ENCODE measurements around the gene STK35. TPM values are rescaled to one million over a fixed set of nuclear protein-coding genes. Genes with fewer than 3 reads are reported as not detected.

Gene STK35
- total and polyA plus RNA-seq, 2 experiments from 2014 or later: 14.2 to 59.7 TPM

GRCh38 chr20:2162125-2162822 lies 60.6 kb downstream of the STK35 start:
- Histone ChIP-seq H3K27ac (ENCODE audit: low read depth) (no peak overlapping the region), H3K9me2 (ENCODE audit: insufficient read depth) (0 out of 2 replicates have a peak, but pooled peaks cover 2% of the 10 kb centered on the region), H3K27me3 (ENCODE audit: insufficient read depth) (no peaks in the 10 kb centered on the region), H3F3A (replicated peaks; ENCODE audit: low read depth) (no peaks in the 10 kb centered on the region), H3K4me1 (ENCODE audit: insufficient read depth) (0 out of 2 replicates have a peak, but pooled peaks cover 8% of the 10 kb centered on the region), H4K20me1 (replicated peaks; ENCODE audit: insufficient read depth) (no peaks in the 10 kb centered on the region), H3K4me3 (no peak overlapping the region), H3K79me2 (replicated peaks; ENCODE audit: insufficient read depth) (no peaks in the 10 kb centered on the region), H3K36me3 (ENCODE audit: insufficient read depth) (no peaks in the 10 kb centered on the region), H3K4me2 (no peak overlapping the region), H2AFZ (no peak overlapping the region)
- no peak for DNase-seq (ENCODE audit: low spot score)
- no peak for TF ChIP-seq POLR2AphosphoS5 (IDR thresholded peaks at IDR 0.05; ENCODE audit: low read depth)
- no peak for TF ChIP-seq EZH2phosphoT487 (IDR thresholded peaks at IDR 0.05; ENCODE audit: unreplicated experiment)
- TF ChIP-seq ZNF331 (CRISPR knock-in tag; IDR thresholded peaks at IDR 0.05; ENCODE audit: low read depth): no peak
- TF ChIP-seq CTCF (conservative IDR thresholded peaks at IDR 0.05; ENCODE audit: low read depth in 2 of 2): no peak
- no peak for TF ChIP-seq CREB1 (CRISPR knock-in tag; IDR thresholded peaks at IDR 0.05; ENCODE audit: low read depth)
- TF ChIP-seq STAT1 (IDR thresholded peaks at IDR 0.05; ENCODE audit: unreplicated experiment): no peak
- no peak for TF ChIP-seq ETS1 (IDR thresholded peaks at IDR 0.05)
- H3K36me3 Mint-ChIP-seq (ENCODE audit: low read depth): no peaks in the 10 kb centered on the region
- H3K9me3 Mint-ChIP-seq: no peaks in the 10 kb centered on the region
- ATAC-seq: no peak
- H3K4me3 Mint-ChIP-seq: no peak overlapping the region
- H3K27me3 Mint-ChIP-seq (ENCODE audit: insufficient read depth, low read depth, poor library complexity): peaks cover 15% of the 10 kb centered on the region
- no peak overlapping the region for H3K27ac Mint-ChIP-seq
- H3K4me1 Mint-ChIP-seq: peaks cover 9% of the 10 kb centered on the region

- H3K4me2 ChIP-seq: no peak overlapping the region
- TF ChIP-seq CTCF (conservative IDR thresholded peaks at IDR 0.05; ENCODE audit: low read depth in 2 of 2): no peak
- no peak for TF ChIP-seq EZH2 (IDR thresholded peaks at IDR 0.05; ENCODE audit: low read depth, unreplicated experiment)
- TF ChIP-seq JUNB (IDR thresholded peaks at IDR 0.05; ENCODE audit: unreplicated experiment): no peak
- TF ChIP-seq ZNF114 (CRISPR knock-in tag; IDR thresholded peaks at IDR 0.05): no peak
- no peak for TF ChIP-seq STAT1 (IDR thresholded peaks at IDR 0.05; ENCODE audit: unreplicated experiment)
- TF ChIP-seq NANOG (IDR thresholded peaks at IDR 0.05; ENCODE audit: borderline replicate concordance): no peak
- no peak for TF ChIP-seq ZNF331 (CRISPR knock-in tag; IDR thresholded peaks at IDR 0.05; ENCODE audit: low read depth)
- TF ChIP-seq ETS1 (IDR thresholded peaks at IDR 0.05): no peak
- TF ChIP-seq REST (IDR thresholded peaks at IDR 0.05; ENCODE audit: unreplicated experiment): no peak
- Mint-ChIP-seq H3K4me1 (peaks cover 9% of the 10 kb centered on the region), H3K27ac (no peak overlapping the region), H3K4me3 (no peak overlapping the region), H3K36me3 (ENCODE audit: low read depth) (no peaks in the 10 kb centered on the region), H3K27me3 (ENCODE audit: insufficient read depth, low read depth, poor library complexity) (peaks cover 15% of the 10 kb centered on the region), H3K9me3 (no peaks in the 10 kb centered on the region)
- H2AFZ ChIP-seq: no peak overlapping the region
- 0 out of 2 replicates have a peak, but pooled peaks cover 8% of the 10 kb centered on the region for H3K4me1 ChIP-seq (ENCODE audit: insufficient read depth)
- 0 out of 2 replicates have a peak, but pooled peaks cover 2% of the 10 kb centered on the region for H3K9me2 ChIP-seq (ENCODE audit: insufficient read depth)
- no peak overlapping the region for H3K27ac ChIP-seq (ENCODE audit: low read depth)
- no peaks in the 10 kb centered on the region for H3K27me3 ChIP-seq (ENCODE audit: insufficient read depth)
- ATAC-seq: no peak
- H4K20me1 ChIP-seq (replicated peaks; ENCODE audit: insufficient read depth): no peaks in the 10 kb centered on the region
- H3K36me3 ChIP-seq (ENCODE audit: insufficient read depth): no peaks in the 10 kb centered on the region
- no peak overlapping the region for H3K4me3 ChIP-seq
- DNase-seq (ENCODE audit: low spot score): no peak
- H3K79me2 ChIP-seq (replicated peaks; ENCODE audit: insufficient read depth): no peaks in the 10 kb centered on the region
- H3F3A ChIP-seq (replicated peaks; ENCODE audit: low read depth): no peaks in the 10 kb centered on the region
Measured at GRCh38 chr20:2162823-2163166, 61.2 kb downstream of the STK35 start.
